Skeletal muscle satellite cell (primary cell): ENCODE measurements around the gene CIDEB. TPM values are rescaled to one million over a fixed set of nuclear protein-coding genes. Genes with fewer than 3 reads are reported as not detected.

Experiments
- small RNA-seq: library from RNA; depleted of rRNA; stranded (forward); fragments of <200 nt; gene quantifications from one replicate; pipeline ENCODE3, GENCODE V24; 2012

Gene CIDEB

Small RNA genes within 50 kb of the gene (small RNA-seq; reads per million reads assigned to genes)
- gene RF00026: not detected
